Measurements from ENCODE around the gene HIBCH.
"Not testable (repeated sequence)": the region's sequence is repeated elsewhere in the genome, so short reads cannot be mapped to it uniquely, and the experiment has no call there.

The HIBCH gene

DNA sequence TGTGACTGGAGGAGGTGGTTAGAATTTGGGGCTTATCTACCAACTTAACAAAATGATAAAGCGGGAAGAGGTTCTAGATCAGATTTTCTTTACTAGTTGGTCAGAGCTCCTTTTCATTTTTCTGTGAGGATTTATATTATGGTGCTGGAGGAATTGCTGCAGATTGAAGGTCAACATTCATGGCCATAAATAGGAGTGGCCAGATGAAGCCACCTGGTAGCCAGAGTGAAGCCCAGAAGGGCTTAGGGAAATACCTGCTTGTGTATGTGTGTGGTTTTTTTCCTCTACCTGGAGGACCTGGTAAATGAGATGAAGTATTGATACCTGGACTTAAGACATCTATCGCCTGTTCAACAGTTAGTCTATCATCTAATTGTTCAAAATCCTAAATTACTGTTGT is 134.2 kb downstream of the HIBCH start:
- no peak for DNase-seq (ENCODE audit: low read depth)

DNA sequence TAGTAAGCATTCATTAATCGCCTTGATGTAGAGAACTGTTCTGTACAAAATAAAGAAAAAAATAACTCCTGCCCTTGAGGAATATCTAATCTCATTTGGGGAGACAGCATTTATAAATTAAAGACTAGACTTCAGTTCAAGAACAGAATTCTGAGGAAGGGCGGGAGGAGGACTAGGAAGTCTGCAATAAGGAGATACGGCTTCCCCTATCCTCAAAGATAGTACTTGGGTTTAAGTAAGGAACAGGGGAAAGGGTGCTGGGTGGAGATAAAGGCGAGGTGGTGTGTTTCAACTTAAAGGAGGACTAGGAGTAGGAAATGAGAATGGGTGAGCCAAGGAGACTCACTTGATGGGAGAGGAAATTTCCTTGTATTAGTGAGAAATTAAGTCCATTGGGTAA is 135.2 kb downstream of the HIBCH start:
- DNase-seq (ENCODE audit: low read depth) = no peak

DNA sequence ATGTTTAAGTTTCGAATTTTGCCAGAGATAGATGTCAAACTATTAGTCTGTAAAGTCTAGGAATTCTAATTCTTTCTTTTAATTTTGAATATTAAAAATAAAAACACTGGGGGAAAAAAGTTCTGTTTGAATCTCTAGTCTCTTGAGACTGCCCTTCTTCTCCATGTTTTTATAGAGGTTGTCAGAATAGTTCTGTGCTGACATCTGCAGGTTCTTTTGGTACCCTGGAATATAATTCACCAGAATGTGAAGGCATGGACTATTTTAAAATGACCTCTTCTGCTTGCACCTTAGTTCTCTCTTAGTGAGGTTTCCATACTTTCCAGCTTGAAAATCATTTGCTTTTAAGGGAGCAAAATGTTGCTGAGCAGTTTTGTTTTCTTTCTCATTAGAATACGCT is 136.1 kb downstream of the HIBCH start:
- DNase-seq (ENCODE audit: low read depth) = no peak

DNA sequence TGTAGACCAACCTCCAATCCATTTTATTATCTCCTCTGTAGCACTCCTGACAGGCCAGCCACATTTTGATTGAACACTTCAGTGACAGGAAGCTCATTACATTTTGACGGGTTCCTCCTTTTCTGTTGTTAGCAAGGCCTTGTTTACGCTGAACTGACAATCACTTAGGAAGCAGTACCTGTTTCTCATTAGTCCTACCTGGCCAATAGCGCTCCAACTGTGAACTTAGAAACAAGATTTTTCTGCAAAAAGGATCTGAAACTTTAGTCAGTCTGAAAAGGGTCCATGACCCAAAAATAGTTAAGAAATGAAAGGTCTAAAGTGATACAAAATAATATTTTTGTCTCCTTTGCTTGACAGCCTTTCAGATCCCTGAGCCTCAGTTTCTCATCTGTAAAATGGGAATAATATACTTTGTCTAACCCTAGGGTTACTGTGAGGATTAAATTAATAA is 137.5 kb downstream of the HIBCH start:
- no peak for DNase-seq (ENCODE audit: low read depth)

DNA sequence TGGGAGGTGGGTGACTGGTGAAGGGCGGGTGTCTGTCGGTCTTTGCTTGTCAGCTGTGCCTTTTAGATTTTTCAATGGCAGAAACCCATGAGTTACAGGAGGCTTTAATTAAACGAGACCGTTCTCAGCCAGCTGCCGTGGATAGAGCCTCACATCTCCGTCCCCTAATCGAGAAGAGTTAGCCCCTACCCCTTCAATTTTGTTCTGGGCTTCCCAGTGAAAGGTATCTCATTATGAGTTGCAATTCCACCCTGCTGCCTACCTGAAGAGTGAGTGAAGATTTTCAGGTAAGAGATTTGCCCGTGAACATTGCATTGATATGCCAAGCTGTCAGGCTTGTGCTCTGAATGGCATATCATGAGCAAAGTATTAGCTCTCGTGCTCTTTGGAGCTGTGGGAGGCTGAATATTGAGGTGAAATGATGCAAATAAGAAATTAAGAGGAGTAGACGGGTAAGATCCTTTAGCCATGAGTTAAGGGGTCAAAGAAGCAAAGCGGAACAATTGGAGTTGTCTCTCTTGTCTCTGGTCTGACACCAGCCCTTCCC is 138.4 kb downstream of the HIBCH start:
- DNase-seq (ENCODE audit: low read depth) = no peak

DNA sequence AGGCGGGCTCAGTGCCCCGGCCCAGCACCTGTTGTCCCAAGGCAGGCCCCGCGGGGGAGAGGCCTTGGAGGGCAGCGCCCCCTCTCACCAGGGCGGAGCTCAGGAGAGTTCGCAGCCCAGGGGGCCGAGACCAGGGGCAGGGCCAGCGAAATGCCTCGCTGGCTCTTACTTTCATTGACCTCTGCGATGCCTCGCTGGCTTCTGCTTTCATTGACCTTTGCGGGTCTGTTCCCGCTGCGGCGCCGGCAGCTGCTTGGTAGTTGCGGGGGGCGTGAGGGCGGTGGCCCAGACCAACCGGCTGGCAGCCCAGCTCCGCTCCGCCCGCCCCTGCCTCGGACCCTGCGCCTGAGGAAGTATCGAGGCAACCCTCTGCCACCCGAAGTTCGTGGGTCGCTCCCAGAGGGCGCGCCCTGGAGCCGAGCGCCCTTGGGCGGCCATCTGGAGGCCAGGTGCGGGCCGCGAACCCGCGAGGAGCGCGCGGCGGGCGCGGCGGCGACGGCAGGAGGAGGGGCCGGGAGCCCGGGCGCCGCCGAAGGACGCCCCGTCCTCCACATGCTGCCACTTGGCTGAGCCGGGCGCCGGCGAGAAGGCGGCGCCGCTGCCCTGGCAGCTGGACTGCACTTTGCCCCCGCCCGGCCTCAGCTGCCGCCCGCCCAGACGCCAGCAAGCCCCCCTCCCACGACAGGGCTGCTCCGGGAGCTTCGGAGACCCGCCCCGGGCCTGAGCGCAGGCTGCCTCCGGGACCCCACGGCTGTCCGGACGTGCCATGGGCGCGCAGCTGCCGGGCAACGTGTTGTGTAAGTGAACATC is 139.1 kb downstream of the HIBCH start:
- DNase-seq (ENCODE audit: low read depth) = no peak

DNA sequence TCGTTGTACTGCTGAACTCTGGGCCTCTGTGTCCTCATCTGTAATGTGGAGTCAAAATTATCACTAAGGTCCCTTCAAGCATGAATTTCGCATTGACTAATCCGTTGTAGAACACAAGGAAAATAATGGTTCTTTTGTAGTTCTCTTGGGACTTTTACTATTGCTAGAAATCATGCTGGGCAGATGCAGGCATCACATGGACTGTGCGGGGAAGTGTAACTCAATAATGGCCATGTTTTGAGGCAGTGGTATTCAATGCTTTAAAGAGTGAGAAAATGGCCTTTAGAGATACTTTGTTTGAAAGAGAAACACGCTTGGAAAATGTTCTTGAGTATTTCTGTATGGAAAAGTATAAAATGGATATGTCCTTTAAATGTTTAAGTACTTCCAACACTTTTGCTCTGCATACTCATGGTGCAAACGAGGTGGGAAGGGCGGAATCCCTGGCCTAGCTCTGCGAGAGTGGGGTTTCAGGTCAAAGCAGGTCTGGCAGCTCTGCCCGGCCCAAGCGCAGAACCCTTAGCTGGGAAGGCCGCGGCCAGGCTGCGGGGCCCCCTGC is 139.8 kb downstream of the HIBCH start:
- no peak for DNase-seq (ENCODE audit: low read depth)

DNA sequence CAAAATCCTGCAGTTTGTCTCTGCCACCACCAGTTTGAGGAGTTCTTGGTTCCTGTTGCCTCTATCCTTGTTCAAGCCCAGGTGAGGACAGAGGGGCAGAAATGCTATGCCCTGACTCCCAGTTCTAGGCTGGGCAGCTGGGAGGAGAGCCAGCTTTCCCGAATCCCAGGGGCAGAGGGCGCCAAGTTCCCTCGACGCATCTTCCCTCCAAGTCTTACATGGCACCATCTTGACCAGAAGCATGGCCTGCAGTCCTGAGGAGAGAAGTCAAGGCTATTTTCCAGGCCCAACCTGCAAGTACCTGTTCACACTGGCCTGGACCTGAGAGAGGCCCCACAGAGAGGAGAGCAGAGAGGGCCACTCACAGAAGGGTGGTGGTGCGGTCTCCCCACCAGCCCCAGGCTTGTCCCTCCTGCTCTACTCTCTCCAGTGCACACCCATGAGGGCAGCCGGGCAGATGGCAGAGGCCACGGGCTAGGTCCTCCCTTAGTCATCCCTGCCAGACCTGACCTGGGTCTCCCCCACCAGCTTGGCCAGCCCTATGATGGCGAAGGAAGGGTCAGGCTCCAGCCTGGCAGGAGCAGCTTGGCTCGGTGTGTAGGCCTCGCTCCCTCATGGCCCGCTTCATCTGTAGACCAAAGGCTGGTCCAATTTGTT is 141.4 kb downstream of the HIBCH start:
- DNase-seq (ENCODE audit: low read depth) = no peak

DNA sequence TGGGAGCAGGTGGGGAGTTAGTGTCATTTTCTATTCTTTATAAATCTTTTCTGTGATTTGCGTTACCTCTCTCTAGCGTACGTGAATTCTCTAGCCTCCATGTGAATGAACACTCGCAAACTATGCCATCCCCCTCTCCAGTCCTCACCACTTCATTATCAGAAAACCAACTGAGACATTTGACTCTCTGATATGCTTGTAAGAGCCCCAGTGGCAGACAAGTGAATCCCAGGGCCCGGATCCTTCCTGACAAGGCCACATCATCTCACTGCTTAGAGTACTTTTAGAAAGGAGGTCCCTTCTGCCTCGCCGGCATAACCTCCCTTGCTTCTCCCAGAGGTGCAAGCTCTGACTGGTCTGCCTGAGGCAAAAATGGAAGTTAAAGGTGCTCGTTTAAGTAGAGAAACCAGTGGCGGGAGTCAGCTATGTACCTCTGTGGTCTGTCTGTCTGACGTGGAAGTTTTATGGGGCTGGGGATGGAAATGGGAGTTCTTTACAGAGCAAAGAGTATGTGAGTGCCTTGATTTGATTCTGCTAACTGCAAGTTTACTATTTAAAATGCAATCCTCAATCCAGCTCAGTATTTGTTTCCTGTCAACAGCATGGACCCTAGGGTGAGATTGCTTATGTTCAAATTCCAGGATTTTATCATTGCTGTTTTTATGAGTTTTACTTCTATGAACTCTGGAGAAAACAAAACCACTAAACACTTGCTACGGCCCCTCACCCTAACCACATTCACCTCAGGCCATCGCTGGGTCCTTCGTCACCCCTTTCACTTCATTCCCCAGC is 142.2 kb downstream of the HIBCH start:
- DNase-seq (ENCODE audit: low read depth) = no peak

DNA sequence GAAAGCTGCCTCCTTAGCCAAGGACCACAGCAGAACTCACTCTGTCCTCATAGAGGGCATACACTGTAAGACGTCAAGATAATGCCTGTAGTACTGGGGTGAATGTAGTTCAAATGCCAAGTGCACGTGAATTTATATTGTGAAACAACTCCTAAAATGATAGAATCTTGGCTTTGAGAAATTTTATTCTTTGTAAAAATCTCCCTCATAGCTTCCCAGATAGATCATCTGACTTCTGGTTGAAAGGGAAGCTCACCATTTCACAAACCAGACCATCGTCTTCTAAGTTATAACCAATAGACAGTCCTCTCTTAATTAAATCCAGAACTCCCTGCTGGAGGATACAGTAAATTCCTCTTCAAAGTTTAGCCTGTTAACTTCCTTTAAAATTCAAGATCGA is 146.2 kb downstream of the HIBCH start:
- no peak for DNase-seq (ENCODE audit: low read depth)

DNA sequence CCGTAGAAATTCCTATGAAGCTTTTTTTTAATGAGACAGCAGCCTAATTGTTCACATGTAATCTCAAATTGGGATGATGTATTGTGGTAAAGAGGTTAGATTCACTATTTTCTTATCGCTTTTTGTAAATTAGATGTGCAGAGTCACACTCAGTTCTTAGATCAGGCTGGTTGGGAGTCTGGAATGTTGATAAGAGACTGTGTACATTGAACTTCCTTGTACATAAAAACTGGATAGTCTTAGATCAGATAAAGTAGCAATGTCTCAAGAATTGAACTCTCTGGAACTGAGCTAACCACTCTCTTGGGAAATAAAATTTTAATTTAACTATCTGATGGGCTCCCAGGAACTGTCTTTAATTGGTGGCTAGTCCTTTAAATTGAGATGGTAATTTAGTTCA is 149.0 kb downstream of the HIBCH start:
- no peak for DNase-seq (ENCODE audit: low read depth)

DNA sequence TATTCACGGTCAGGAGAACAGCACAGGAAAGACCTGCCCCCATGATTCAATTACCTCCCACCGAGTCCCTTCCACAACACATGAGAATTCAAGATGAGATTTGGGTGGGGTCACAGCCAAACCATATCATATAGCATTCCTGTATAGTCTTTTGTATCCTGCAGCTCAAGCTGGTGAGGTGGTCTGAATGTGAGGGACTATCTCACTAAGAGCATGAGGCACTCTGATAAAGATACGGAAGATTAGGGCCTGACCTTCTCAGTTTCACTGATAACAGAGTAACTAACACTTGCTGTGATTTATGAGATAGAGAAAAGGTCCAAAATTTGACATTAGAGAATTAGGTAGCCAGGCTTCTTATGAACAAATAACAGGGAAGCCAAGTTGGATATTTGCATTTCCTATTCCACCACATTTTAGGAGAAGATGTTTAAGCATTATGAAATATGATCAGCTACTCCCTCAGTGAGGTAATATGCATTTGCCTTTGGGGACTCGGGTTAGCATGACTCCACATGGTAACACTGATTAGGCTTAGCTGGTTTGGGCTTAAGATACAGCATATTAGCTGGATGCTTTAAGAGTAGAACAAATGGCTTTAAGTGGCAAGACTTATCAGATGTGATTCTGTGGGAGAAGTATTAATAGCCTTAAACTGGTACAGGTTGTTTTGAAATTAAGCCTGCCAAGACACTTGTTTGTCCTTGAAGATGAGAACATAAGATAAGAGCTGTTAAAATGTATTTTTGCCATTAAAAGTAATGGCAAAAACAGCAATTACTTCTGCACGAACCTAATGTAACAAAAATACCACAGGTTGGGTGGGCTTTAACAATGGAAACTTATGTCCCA is 150.2 kb downstream of the HIBCH start:
- no peak for DNase-seq (ENCODE audit: low read depth)

DNA sequence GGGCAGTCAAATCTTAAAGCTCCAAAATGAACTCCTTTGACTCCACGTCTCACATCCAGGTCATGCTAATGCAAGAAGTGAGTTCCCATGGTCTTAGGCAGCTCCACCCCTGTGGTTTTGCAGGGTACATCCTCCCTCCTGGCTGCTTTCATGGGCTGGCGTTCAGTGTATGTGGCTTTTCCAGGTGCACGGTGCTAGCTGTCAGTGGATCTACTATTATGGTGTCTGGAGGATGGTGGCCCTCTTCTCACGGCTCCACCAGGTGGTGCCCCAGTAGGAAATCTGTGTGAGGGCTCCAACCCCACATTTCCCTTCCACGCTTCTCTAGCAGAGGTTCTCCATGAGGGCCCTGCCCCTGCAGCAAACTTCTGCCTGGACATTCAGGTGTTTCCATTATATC is 151.9 kb downstream of the HIBCH start:
- DNase-seq (ENCODE audit: low read depth) = no peak

DNA sequence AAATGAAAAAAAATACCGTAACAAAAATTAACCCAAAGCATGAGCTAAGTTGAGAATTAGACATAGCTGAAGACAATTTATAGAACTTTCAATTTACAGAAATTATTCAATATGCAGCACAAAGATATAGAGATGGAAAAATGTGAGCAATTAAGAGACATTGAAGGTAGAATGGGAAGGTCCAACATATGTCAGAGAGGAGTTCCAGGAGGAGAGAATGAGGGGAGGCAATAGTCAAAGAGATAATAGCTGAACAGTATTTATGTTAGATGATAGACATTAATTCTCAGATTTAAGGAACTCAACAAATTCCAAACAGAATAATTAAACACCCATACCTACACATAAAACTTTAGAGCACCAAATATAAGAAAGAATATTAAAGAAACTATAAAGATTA is 154.1 kb downstream of the HIBCH start:
- DNase-seq (ENCODE audit: low read depth) = no peak

DNA sequence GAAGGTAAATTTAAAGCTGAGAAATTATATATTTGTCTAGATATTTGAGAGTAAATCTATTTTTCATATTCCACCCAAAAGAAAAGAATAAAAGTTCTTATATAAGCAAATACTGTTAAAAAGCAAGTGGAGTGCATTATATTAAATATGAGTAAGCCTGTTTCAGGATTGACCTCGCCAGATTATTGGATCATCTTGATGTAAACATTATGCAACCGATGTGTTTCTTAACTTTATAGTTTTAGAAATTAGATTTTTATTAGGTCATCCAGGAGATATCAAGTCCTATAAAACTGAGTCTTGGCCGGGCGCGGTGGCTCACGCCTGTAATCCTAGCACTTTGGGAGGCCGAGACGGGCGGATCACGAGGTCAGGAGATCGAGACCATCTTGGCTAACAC is 156.8 kb downstream of the HIBCH start:
- DNase-seq (ENCODE audit: low read depth) = no peak

DNA sequence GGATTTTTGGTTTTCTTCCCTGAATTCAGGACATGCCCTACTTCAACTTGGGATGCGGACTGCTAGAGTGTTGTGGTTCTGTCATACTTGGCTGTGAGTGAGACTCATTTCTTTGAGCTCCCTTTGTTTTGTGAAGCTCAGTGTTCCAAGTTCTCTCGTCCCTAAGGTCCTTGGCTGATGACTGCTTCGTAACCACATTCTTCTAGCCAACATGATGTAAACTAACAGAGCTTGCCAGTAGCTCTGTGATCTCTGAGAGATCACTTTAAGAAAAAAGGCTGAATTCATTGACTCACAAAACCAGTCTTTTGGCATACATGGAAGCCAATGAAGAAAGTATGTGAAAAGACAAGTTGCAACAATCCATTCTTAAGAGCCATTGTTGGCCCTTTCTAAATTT is 160.2 kb downstream of the HIBCH start:
- DNase-seq (ENCODE audit: low read depth) = no peak

DNA sequence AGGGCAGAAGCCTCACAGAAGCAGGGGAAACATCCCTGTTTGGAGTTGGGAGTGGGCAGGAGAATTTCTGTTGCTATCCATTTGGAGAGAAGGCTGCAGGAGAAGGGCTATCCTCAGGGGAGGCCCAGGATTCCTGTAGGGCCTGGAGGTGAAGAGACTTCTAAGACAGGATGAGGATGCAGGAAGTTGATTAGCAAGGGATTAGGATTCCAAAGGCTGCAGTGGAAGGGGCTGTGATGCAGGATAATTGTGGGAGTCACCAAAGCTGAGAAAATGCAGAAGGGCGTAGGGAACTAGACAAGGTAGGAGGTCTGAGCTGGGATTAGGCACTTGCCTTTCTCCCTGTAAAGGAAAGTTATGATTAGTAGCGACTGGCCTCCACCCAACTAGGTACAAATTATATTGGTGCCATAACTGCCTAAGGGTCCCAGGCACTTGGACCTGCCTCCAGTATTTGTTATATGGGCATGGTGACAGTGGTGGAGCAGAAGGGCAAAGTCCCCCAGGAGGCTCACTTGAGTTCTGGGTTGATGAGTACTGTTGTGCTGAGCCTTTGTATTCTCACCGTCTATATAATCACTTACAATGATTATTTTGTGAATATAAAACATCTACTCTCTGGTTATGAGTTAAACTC is 160.7 kb downstream of the HIBCH start:
- DNase-seq (ENCODE audit: low read depth) = no peak

DNA sequence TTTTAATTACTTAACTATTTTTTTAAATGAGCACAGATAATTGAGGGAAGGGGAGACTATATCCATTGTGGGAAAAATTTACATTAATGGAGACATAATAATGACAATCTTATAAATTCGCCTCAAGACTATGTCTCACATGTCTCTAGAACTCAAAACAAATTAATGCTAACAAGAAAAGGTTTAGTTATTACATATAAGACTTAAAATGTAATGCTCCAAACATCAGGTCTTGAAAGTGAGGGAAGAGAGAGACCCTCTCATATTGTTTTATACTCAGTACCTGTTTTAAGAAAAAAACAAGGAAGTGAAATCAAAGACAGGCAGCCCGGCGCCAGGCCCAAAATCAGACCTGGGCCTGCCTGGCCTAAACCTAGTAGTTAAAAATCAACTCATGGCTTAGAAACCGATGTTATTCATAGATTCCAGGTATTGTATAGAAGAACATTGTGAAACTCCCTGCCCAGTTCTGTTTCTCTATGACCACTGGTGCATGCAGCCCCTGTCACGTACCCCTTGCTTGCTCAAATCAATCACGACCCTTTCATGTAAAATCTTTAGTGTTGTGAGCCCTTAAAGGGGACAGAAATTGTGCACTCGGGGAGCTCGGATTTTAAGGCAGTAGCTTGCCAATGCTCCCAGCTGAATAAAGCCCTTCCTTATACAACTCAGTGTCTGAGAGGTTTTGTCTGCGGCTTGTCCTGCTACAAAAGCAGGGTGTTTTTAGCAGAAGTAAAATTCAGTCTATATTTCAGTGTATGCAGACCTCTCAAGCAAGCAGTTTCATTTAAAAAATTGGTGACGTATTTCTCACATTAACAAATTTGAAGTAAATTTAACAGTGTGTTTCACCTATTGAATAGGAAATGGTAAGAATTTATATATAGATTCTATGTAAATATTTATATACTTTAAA is 161.8 kb downstream of the HIBCH start:
- DNase-seq (ENCODE audit: low read depth) = not testable (repeated sequence)

DNA sequence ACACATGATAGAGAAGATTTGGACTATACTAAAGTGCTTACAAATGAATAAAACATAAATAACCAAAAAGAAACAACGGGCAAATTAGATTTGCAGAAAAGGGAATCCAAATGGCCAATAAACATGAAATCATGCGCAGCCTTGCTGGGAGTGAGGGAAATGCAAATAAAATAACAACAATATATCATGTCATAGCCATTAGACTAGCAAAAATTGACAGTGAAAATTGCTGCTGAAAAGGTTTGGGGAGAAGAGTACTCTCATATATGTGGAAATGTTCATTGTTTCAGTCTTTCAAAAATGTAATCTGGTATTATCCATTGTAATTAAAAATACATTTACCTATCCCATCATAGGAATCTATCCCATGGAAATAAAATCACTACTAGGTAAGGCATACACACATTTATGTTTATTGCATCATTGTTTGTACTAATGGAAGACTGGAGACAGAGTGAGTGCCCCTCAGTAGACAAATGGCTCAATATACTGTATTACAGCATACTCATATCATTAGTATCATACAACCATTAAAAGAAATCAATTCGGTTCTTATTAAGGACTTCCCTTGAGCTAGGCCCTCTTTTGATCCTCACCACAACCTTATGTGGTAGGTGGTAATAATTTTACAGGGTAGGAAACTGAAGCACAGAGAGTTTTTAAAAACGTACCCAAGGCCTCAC is 163.0 kb downstream of the HIBCH start:
- DNase-seq (ENCODE audit: low read depth) = no peak

Data from activated T-cell treated with anti-CD3 and anti-CD28 coated beads for 1 hour (primary cell).